ENCODE results near the gene PLAC9. TPM values are rescaled to one million over a fixed set of nuclear protein-coding genes. Genes with fewer than 3 reads are reported as not detected.

Gene PLAC9
- total and polyA plus RNA-seq, 2 experiments from 2014 or later: 11.4 to 83.3 TPM

- Histone ChIP-seq H3K27me3 (no peaks in the 10 kb centered on the region), H3K4me2 (no peak overlapping the region), H3K9me3 (ENCODE audit: low read depth) (no peaks in the 10 kb centered on the region), H2AFZ (no peak overlapping the region), H4K20me1 (ENCODE audit: insufficient read depth, poor library complexity, severe bottlenecking) (no peaks in the 10 kb centered on the region), H3K27ac (no peak overlapping the region), H3K4me1 (ENCODE audit: insufficient read depth) (peaks cover 14% of the 10 kb centered on the region), H3K4me3 (no peak overlapping the region), H3K36me3 (replicated peaks; ENCODE audit: insufficient read depth, low read depth) (no peaks in the 10 kb centered on the region), H3K9me2 (replicated peaks; ENCODE audit: insufficient read depth) (no peaks in the 10 kb centered on the region), H3K79me2 (no peaks in the 10 kb centered on the region)
- 87% methylated on average over 9 of the region's 9 CpGs for WGBS (ENCODE audit: low lambda C conversion rate, missing lambda C conversion rate)
- TF ChIP-seq EZH2 (IDR thresholded peaks at IDR 0.05; ENCODE audit: borderline replicate concordance) (no peak), CTCF (IDR thresholded peaks at IDR 0.05; ENCODE audit: poor library complexity) (no peak), EZH2phosphoT487 (IDR thresholded peaks at IDR 0.05; ENCODE audit: low read depth, severe bottlenecking, unreplicated experiment) (no peak)
- DNase-seq (ENCODE audit: low spot score): no peak
Measured at GRCh38 chr10:80100116-80100515, 32.4 kb upstream of the PLAC9 start.

GRCh38 chr10:80100861-80101695 lies 31.5 kb upstream of the PLAC9 start:
- Histone ChIP-seq H3K9me3 (ENCODE audit: low read depth) (no peaks in the 10 kb centered on the region), H4K20me1 (ENCODE audit: insufficient read depth, poor library complexity, severe bottlenecking) (no peaks in the 10 kb centered on the region), H3K4me1 (ENCODE audit: insufficient read depth) (peaks cover 14% of the 10 kb centered on the region), H3K4me2 (no peak overlapping the region), H3K4me3 (no peak overlapping the region), H3K9me2 (replicated peaks; ENCODE audit: insufficient read depth) (no peaks in the 10 kb centered on the region), H3K79me2 (no peaks in the 10 kb centered on the region), H3K27ac (no peak overlapping the region), H3K36me3 (replicated peaks; ENCODE audit: insufficient read depth, low read depth) (no peaks in the 10 kb centered on the region), H3K27me3 (no peaks in the 10 kb centered on the region), H2AFZ (no peak overlapping the region)
- 69% methylated on average over 15 of the region's 15 CpGs for WGBS (ENCODE audit: low lambda C conversion rate, missing lambda C conversion rate)
- DNase-seq (ENCODE audit: low spot score): peak; percentile 24
- TF ChIP-seq EZH2 (IDR thresholded peaks at IDR 0.05; ENCODE audit: borderline replicate concordance): no peak
- TF ChIP-seq CTCF (IDR thresholded peaks at IDR 0.05; ENCODE audit: poor library complexity): no peak
- TF ChIP-seq EZH2phosphoT487 (IDR thresholded peaks at IDR 0.05; ENCODE audit: low read depth, severe bottlenecking, unreplicated experiment): no peak

- TF ChIP-seq EZH2 (IDR thresholded peaks at IDR 0.05; ENCODE audit: borderline replicate concordance) (no peak), CTCF (IDR thresholded peaks at IDR 0.05; ENCODE audit: poor library complexity) (no peak), EZH2phosphoT487 (IDR thresholded peaks at IDR 0.05; ENCODE audit: low read depth, severe bottlenecking, unreplicated experiment) (no peak)
- Histone ChIP-seq H3K4me1 (ENCODE audit: insufficient read depth) (peaks cover 14% of the 10 kb centered on the region), H3K4me2 (peak overlapping the region; percentile 51), H3K36me3 (replicated peaks; ENCODE audit: insufficient read depth, low read depth) (no peaks in the 10 kb centered on the region), H3K79me2 (no peaks in the 10 kb centered on the region), H3K9me2 (replicated peaks; ENCODE audit: insufficient read depth) (no peaks in the 10 kb centered on the region), H2AFZ (no peak overlapping the region), H3K4me3 (no peak overlapping the region), H4K20me1 (ENCODE audit: insufficient read depth, poor library complexity, severe bottlenecking) (no peaks in the 10 kb centered on the region), H3K9me3 (ENCODE audit: low read depth) (no peaks in the 10 kb centered on the region), H3K27ac (peak overlapping the region; percentile 81), H3K27me3 (no peaks in the 10 kb centered on the region)
- DNase-seq (ENCODE audit: low spot score): peak; percentile 67
- 45% methylated on average over 10 of the region's 10 CpGs for WGBS (ENCODE audit: low lambda C conversion rate, missing lambda C conversion rate)
Measured at GRCh38 chr10:80104066-80104926, 28.2 kb upstream of the PLAC9 start.

Data from hepatocyte (in vitro differentiated cells).